Skeletal muscle cell (primary cell): ENCODE measurements around the gene TJP3.
A peak's percentile ranks its signal among the peaks of the same experiment; 100 is the strongest.
"Not testable (repeated sequence)": the region's sequence is repeated elsewhere in the genome, so short reads cannot be mapped to it uniquely, and the experiment has no call there.

Experiments used
- DNase-seq: peaks from one replicate; pipeline ENCODE4 v3.0.0-alpha.2; 2010; ENCODE audit warnings: low read depth
- H3K4me3 ChIP-seq: 2 replicates; pipeline ENCODE4 v1.5.1; 2011; ENCODE audit warnings: low read depth, mild to moderate bottlenecking, control low read depth, low read length, moderate library complexity

The TJP3 gene

GRCh38 chr19:3760871-3761361 lies 52.7 kb downstream of the TJP3 start:
- no peak for DNase-seq
- H3K4me3 ChIP-seq = peak overlapping the region; percentile 98

GRCh38 chr19:3761382-3762129 lies 53.4 kb downstream of the TJP3 start, which contains the start of gene APBA3:
Gene APBA3, minus strand, starts transcription at chr19:3761692. Its CDS starts 1,428 bp downstream, at chr19:3760264.
- DNase-seq = peak; percentile 46

GRCh38 chr19:3762130-3762473 lies 53.9 kb downstream of the TJP3 start:
- no peak for DNase-seq
- no peak overlapping the region for H3K4me3 ChIP-seq

More at GRCh38 chr19:3761382-3762129, 53.4 kb downstream of the TJP3 start, which contains the start of gene APBA3:
- H3K4me3 ChIP-seq = peak within 1 kb of the TSS; percentile 98

GRCh38 chr19:3762501-3763459 lies 54.6 kb downstream of the TJP3 start, which contains the start of gene MRPL54:
Gene MRPL54, plus strand, starts transcription at chr19:3762682. Its CDS starts 19 bp downstream, at chr19:3762701.
- DNase-seq = peak; percentile 98
- peak within 1 kb of the TSS; percentile 98 for H3K4me3 ChIP-seq

GRCh38 chr19:3765121-3765520 lies 56.9 kb downstream of the TJP3 start:
- no peak overlapping the region for H3K4me3 ChIP-seq
- no peak for DNase-seq

- not testable (repeated sequence) for DNase-seq, H3K4me3 ChIP-seq
Measured at GRCh38 chr19:3765757-3766156, 57.6 kb downstream of the TJP3 start.

GRCh38 chr19:3766520-3766919 lies 58.3 kb downstream of the TJP3 start:
- DNase-seq = no peak
- no peak overlapping the region for H3K4me3 ChIP-seq

- no peak for DNase-seq
- no peak overlapping the region for H3K4me3 ChIP-seq
Measured at GRCh38 chr19:3767050-3767449, 58.9 kb downstream of the TJP3 start.

- no peak for DNase-seq
- H3K4me3 ChIP-seq = no peak overlapping the region
Measured at GRCh38 chr19:3768015-3768747, 60.0 kb downstream of the TJP3 start.

GRCh38 chr19:3768748-3769099 lies 60.5 kb downstream of the TJP3 start:
- no peak for DNase-seq

GRCh38 chr19:3769494-3769893 lies 61.3 kb downstream of the TJP3 start:
- DNase-seq = no peak
- no peak overlapping the region for H3K4me3 ChIP-seq

More at GRCh38 chr19:3768748-3769099, 60.5 kb downstream of the TJP3 start:
- no peak overlapping the region for H3K4me3 ChIP-seq

GRCh38 chr19:3770136-3770999 lies 62.2 kb downstream of the TJP3 start:
- no peak overlapping the region for H3K4me3 ChIP-seq
- DNase-seq = no peak

- no peak overlapping the region for H3K4me3 ChIP-seq
- DNase-seq = no peak
Measured at GRCh38 chr19:3771000-3771905, 63.1 kb downstream of the TJP3 start.

- H3K4me3 ChIP-seq = no peak within 1 kb of the TSS
- DNase-seq = no peak
Measured at GRCh38 chr19:3771906-3772455, 63.8 kb downstream of the TJP3 start, which contains the start of gene RAX2. Gene RAX2, minus strand, starts transcription at chr19:3772228. Its CDS starts 486 bp downstream, at chr19:3771742.

GRCh38 chr19:3773814-3774515 lies 65.8 kb downstream of the TJP3 start:
- H3K4me3 ChIP-seq = no peak overlapping the region
- DNase-seq = no peak

GRCh38 chr19:3774621-3775373 lies 66.6 kb downstream of the TJP3 start:
- DNase-seq = no peak
- H3K4me3 ChIP-seq = no peak overlapping the region
